DMS114 treated with DMSO at 0.1 percent for 48 hours (cell line): ENCODE results near the gene RND1.

Source experiments
- DNase-seq: peaks from one replicate; lab custom pipeline; 2025; ENCODE audit not compliant: unreplicated experiment; lab: John Stamatoyannopoulos, UW

Gene RND1

GRCh38 chr12:48813465-48814261 is 52.0 kb downstream of the RND1 start:
- DNase-seq, result no peak

GRCh38 chr12:48812389-48812788 is 53.3 kb downstream of the RND1 start:
- DNase-seq, result no peak

DNA sequence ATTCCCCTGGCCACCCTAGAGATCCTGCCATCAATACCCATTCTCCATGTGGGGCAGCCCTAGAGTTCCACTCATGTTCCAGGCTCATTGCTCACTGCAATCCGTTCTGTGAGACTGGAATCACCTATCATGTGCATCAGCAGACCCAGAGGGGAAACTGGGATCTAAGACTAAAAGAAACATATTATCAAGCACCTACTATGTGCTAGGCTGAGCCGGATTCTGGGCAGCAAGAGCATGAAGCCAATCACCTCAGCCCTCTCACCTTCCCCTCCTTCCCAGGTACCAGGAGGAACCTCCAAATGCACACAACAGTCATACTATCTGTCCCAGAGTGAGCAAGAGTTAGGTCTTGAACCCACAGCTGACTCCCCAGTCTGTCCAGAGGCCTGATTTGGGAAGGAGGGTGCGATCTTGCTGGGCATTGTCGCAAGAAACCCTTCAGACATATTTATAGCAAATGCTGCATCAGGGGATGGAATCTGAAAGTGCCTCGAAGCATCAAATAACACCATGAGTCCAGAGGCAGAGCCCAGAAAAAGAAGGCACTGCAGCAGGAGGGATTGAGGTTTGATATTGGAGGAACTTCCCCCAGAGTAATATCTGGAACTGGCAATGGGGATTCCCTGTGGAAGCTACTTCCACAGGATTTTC is 54.1 kb downstream of the RND1 start:
- DNase-seq, result no peak

GRCh38 chr12:48810903-48811431 is 54.7 kb downstream of the RND1 start:
- no peak for DNase-seq

DNA sequence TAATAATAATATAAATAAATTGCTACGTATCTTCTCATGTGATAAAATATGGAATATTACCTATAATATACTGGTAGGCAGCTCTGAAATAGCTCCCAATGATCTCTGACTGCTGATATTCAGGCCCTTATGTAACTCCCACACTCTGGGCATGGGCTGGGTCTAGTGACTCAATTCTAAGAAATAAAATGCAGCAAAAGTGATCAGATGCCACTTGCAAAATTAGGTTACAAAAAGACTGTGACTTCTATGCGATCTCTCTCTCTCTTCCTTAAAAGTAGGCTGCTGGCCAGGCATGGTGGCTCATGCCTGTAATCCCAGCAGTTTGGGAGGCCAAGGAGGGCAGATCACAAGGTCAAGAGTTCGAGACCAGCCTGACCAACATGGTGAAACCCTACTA is 57.7 kb downstream of the RND1 start:
- DNase-seq, result no peak
